ENCODE results near the gene ESRP2.

GRCh38 chr16:68279726-68280558, 44.0 kb upstream of the ESRP2 start:
- TF ChIP-seq CTCF (IDR thresholded peaks at IDR 0.05), result no peak
- no peak for TF ChIP-seq POLR2AphosphoS5 (IDR thresholded peaks at IDR 0.05)
- TF ChIP-seq POLR2A (IDR thresholded peaks at IDR 0.05), result no peak
- TF ChIP-seq EP300 (IDR thresholded peaks at IDR 0.05; ENCODE audit: low read depth), result no peak
